Ishikawa (cell line): ENCODE data around the gene B3GAT1.

Source experiments
- RAD21 ChIP-seq: IDR thresholded peaks from 2 replicates; pipeline ENCODE4 v1.6.1; 2012; ENCODE audit warnings: low read depth
- TF ChIP-seq, protein P1 (sequence below): IDR thresholded peaks from 2 replicates; pipeline ENCODE4 v1.6.1; 2012

DNA sequence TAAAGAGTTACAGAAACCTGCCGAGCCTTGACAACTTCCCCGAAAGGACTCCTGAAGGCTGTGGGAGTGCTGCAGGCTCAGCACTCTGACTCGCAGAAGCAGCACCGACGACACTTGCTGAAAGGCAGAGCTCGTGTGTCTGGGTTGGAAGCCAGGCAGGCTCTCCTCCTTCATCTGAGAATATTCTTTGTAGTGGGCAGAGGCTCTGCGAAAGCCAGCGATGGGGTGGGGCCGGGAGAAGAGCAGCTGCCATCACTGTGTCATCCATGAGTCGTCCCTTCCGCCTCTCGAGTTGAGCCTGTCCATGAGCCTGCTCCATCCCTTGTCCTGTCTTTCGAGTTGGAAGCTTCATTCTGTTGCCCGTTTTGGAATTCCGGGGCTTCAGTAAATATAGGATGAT lies 68.4 kb downstream of the B3GAT1 start:
- TF ChIP-seq, protein P1, sequence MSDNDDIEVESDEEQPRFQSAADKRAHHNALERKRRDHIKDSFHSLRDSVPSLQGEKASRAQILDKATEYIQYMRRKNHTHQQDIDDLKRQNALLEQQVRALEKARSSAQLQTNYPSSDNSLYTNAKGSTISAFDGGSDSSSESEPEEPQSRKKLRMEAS = no peak
- TF ChIP-seq RAD21 = no peak
